ENCODE results near the gene QRFPR. TPM values are rescaled to one million over a fixed set of nuclear protein-coding genes. Genes with fewer than 3 reads are reported as not detected.

Gene QRFPR
- total RNA-seq, 4 donors from 2014 or later = 0.31 TPM; not detected in 3

DNA sequence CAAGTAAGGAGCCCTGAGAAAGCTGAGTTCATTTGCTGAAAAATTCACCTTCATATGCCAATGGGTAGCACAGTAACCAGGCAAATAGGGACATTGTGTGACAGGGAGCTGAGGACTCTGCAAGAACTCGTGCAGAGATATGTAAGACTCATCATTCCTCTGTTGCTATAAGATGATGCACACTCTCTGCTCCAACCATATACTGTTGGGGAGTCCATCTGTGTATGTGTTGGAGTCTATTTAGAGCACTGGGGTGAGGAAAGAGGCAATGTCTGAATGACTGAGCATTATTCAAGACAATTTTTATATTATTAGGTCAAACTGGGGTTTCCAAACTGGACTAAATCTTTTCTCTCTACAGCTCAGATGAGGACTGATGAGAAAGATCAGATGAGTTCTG is 100.4 kb downstream of the QRFPR start:
- Histone ChIP-seq H3K4me3 (no peak overlapping the region), H3K9me3 (peaks cover 0 to 10% (median 0%) of the 10 kb centered on the region in 3 donors), H3K27ac (no peak overlapping the region), H3K36me3 (no peaks in the 10 kb centered on the region), H3K27me3 (peaks cover 16% of the 10 kb centered on the region), H3K4me1 (no peaks in the 10 kb centered on the region)
- WGBS, 2 donors (ENCODE audit: low coverage in 1 of 2) = 42 to 60% methylated on average over 1 of the region's 1 CpG
- no peak for TF ChIP-seq CTCF (IDR thresholded peaks at IDR 0.05)
- no peak for TF ChIP-seq POLR2A (IDR thresholded peaks at IDR 0.05)
- TF ChIP-seq POLR2AphosphoS5 (IDR thresholded peaks at IDR 0.05) = no peak
- TF ChIP-seq EP300 (IDR thresholded peaks at IDR 0.05) = no peak
- no peak for ATAC-seq

DNA sequence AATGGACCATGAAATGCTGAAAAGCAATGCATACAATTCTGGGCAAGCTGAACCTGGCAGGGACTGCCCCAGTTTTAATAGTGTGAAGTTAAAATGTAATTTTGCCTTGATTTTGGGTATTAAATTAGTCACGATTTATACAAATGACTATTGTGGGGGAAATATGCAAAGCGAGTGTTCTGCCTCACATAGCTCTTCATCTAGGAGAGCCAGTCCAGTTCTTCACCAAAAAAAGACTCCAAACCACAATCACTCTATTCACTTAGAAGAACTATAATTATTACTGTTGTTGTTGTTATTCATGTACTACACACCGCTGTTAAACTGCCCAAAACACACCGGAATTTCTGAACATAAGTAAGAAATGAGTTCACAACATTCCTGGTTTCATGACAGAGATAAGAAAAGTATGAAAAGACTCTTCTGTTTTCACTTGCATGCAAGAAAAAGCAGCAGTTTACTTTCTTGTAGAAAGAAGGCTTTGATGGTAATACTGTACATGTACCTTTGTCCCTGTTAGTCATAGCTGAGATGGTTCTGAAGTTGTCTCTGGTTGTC is 101.9 kb downstream of the QRFPR start:
- Histone ChIP-seq H3K27ac (no peak overlapping the region), H3K4me1 (no peaks in the 10 kb centered on the region), H3K27me3 (peaks cover 14% of the 10 kb centered on the region), H3K36me3 (no peaks in the 10 kb centered on the region), H3K9me3 (no peaks in the 10 kb centered on the region), H3K4me3 (no peak overlapping the region)
- no peak for ATAC-seq
- WGBS, 2 donors (ENCODE audit: low coverage in 1 of 2) = 67 to 78% methylated on average over 4 of the region's 4 CpGs
- TF ChIP-seq POLR2A (IDR thresholded peaks at IDR 0.05) (no peak), CTCF (IDR thresholded peaks at IDR 0.05) (no peak), POLR2AphosphoS5 (IDR thresholded peaks at IDR 0.05) (no peak), EP300 (IDR thresholded peaks at IDR 0.05) (no peak)

Small RNAs within 50 kb of the gene (small RNA-seq; reads per million reads assigned to genes)
- gene RF00019 = 0 reads per million in 4 donors

Other genes starting within 250 kb of the QRFPR start
- under 1 TPM in 1 of 4 donors, not detected in 3; 0.81 TPM for gene TNIP3, start 216.7 kb downstream of the QRFPR start, total RNA-seq

Data from gastroesophageal sphincter (tissue), 4 donors.